GM12878 (cell line): ENCODE data around the gene SMO. TPM values are rescaled to one million over a fixed set of nuclear protein-coding genes. Genes with fewer than 3 reads are reported as not detected.

ENCODE experiments used
- ATAC-seq: fragments of 200-7000 bp; cut with Tn5 transposase; 3 replicates; pipeline ENCODE4 v1.9.1; 2020; ENCODE audit warnings: mild to moderate bottlenecking, moderate library complexity
- BruUV-seq: library from RNA; stranded (reverse); fragments of 400-500 nt; replicated peaks from 2 replicates; lab custom pipeline; 2021; lab: Mats Ljungman, UMichigan
- CTCF ChIA-PET: fragments of 300-600 bp; sonication (Branson Sonifier 250); formaldehyde crosslinking; extraction: SDS; loops from one replicate; lab custom pipeline; 2021; ENCODE audit warnings: inconsistent platforms; lab: Yijun Ruan, JAX
- POLR2A ChIA-PET: fragments of 350-600 bp; formaldehyde crosslinking; extraction: SDS; loops from one replicate; lab custom pipeline; 2021; ENCODE audit warnings: inconsistent platforms; lab: Charles Lee
- RAD21 ChIA-PET: fragments of 300-600 bp; sonication (Branson Sonifier 250); formaldehyde crosslinking; loops from one replicate; lab custom pipeline; 2023; ENCODE audit warnings: antibody characterized with exemption; ENCODE audit not compliant: unreplicated experiment; lab: Charles Lee
- SMC1A ChIA-PET: fragments of 300-600 bp; sonication (Branson Sonifier 250); formaldehyde crosslinking; loops from one replicate; lab custom pipeline; 2023; ENCODE audit not compliant: unreplicated experiment, uncharacterized antibody; lab: Charles Lee
- DNase-seq: peaks from one replicate; pipeline ENCODE4 v3.0.0-alpha.2; 2011; ENCODE audit warnings: low read depth, low spot score
- FAIRE-seq: peaks from 3 replicates; lab custom pipeline; 2011; peaks lifted over from hg19 to GRCh38; lab: Jason Lieb, UNC
- H2AFZ ChIP-seq: 2 replicates; pipeline ENCODE4 v1.6.0; 2011; ENCODE audit warnings: low read depth, low read length, control low read depth; ENCODE audit not compliant: control insufficient read depth
- H3K27ac ChIP-seq: 2 replicates; pipeline ENCODE4 v1.5.1; 2011; ENCODE audit warnings: control low read depth; ENCODE audit not compliant: control insufficient read depth, insufficient read depth
- H3K27me3 ChIP-seq, 2 experiments: replicated peaks in 1 of 2; 2 replicates each; pipeline versions ENCODE4 v1.6.0 to v1.6.1; 2011; ENCODE audit warnings: low read length in 1 of 2; ENCODE audit not compliant: control insufficient read depth in 2 of 2, insufficient read depth in 2 of 2
- H3K36me3 ChIP-seq, 2 experiments: 2 replicates each; pipeline ENCODE4 v1.5.1; 2011; ENCODE audit warnings: low read length in 1 of 2; ENCODE audit not compliant: control insufficient read depth in 2 of 2, insufficient read depth in 2 of 2
- H3K4me1 ChIP-seq: 2 replicates; pipeline ENCODE4 v1.6.1; 2011; ENCODE audit warnings: mild to moderate bottlenecking, low read length, moderate library complexity, mixed read lengths; ENCODE audit not compliant: control insufficient read depth, insufficient read depth
- H3K4me2 ChIP-seq: 2 replicates; pipeline ENCODE4 v1.6.0; 2011; ENCODE audit warnings: control low read depth; ENCODE audit not compliant: control insufficient read depth, insufficient read depth
- H3K4me3 ChIP-seq: fragments of 200-600 bp; sonication (generic); 2 replicates; pipeline ENCODE4 v1.5.1; 2016
- H3K79me2 ChIP-seq: 2 replicates; pipeline ENCODE4 v1.6.0; 2011; ENCODE audit warnings: low read length; ENCODE audit not compliant: control insufficient read depth, insufficient read depth
- H3K9ac ChIP-seq: 2 replicates; pipeline ENCODE4 v1.8.0; 2011; ENCODE audit warnings: low read length, control low read depth, mixed read lengths; ENCODE audit not compliant: control insufficient read depth, insufficient read depth
- H3K9me3 ChIP-seq: replicated peaks from 3 replicates; pipeline ENCODE4 v1.5.1; 2011; ENCODE audit warnings: mild to moderate bottlenecking, low read length; ENCODE audit not compliant: control insufficient read depth, insufficient read depth
- H4K20me1 ChIP-seq: 2 replicates; pipeline ENCODE4 v1.6.0; 2011; ENCODE audit not compliant: control insufficient read depth, insufficient read depth
- E2F4 ChIP-seq: IDR thresholded peaks from 2 replicates; pipeline ENCODE4 v1.6.1; 2012; ENCODE audit warnings: low read depth, low read length, improper control_type of control experiment
- EED ChIP-seq: sonication (generic); IDR thresholded peaks from 2 replicates; pipeline ENCODE4 v1.6.1; 2016; ENCODE audit warnings: antibody characterized with exemption, low read depth
- FOXM1 ChIP-seq: IDR thresholded peaks from 2 replicates; pipeline ENCODE4 v1.6.1; 2012; ENCODE audit warnings: low read depth, mild to moderate bottlenecking, inconsistent platforms, low read length, moderate library complexity
- IKZF1 ChIP-seq: fragments of 450-650 bp; conservative IDR thresholded peaks from 2 replicates; pipeline ENCODE4 v1.6.1; 2017; ENCODE audit warnings: antibody characterized with exemption, mild to moderate bottlenecking
- IKZF2 ChIP-seq, 2 experiments: fragments of 450-650 bp; IDR thresholded peaks; 2 replicates each; pipeline ENCODE4 v1.6.1; 2017; ENCODE audit warnings: mild to moderate bottlenecking in 2 of 2, moderate library complexity in 2 of 2
- MTA2 ChIP-seq: fragments of 450-650 bp; IDR thresholded peaks from 2 replicates; pipeline ENCODE4 v1.6.1; 2016; ENCODE audit warnings: low read depth, mild to moderate bottlenecking, moderate library complexity
- PAX5 ChIP-seq: IDR thresholded peaks from 2 replicates; pipeline ENCODE4 v1.6.1; 2011; ENCODE audit warnings: low read depth, low read length, borderline replicate concordance
- WGBS: methylation state at CpG from one replicate; pipeline ENCODE4 v1.1.6; 2016; ENCODE audit warnings: low lambda C conversion rate; ENCODE audit not compliant: insufficient replicate concordance, insufficient coverage; ENCODE audit errors: missing lambda C conversion rate; 5-methylcytosine and 5-hydroxymethylcytosine counted together
- in situ Hi-C: fragments of 300-500 bp; cut with MboI; formaldehyde crosslinking; loops from 9 replicates; pipeline ENCODE4 v1.14.3; 2018; ENCODE audit warnings: mixed read lengths
- intact Hi-C: fragments of 100-400 bp; cut with micrococcal nuclease; formaldehyde crosslinking; loops from one replicate; pipeline ENCODE4 v1.14.2; 2022; ENCODE audit not compliant: unreplicated experiment
- polyA plus RNA-seq, 11 experiments: library from polyadenylated mRNA; depleted of rRNA in 4 of 11; unstranded in 6 of 11; stranded (reverse) in 5 of 11; fragments of >200 nt; fragmentation: Nextera tagmentation in 4 of 11; fragmentation: Illumina TruSeq in 1 of 11; extraction: Ambion mirVana in 4 of 11; extraction: Trizol in 1 of 11; gene quantifications; 1 replicate in 1 of 11; 2 replicates in 10 of 11; pipeline versions ENCODE4 v1.2.1 to v1.2.3, GENCODE V29; 2011 to 2016; ENCODE audit warnings: inconsistent platforms in 2 of 11, missing spikeins in 2 of 11, low read depth in 1 of 11
- total RNA-seq, 4 experiments: library from RNA; depleted of rRNA in 3 of 4; stranded (reverse); fragments of >200 nt in 3 of 4; fragmentation: Illumina TruSeq in 1 of 4; extraction: Trizol in 1 of 4; gene quantifications; 2 replicates each; pipeline versions ENCODE4 v1.2.1 to v1.2.3, GENCODE V29; 2013 to 2021

The SMO gene
- total and polyA plus RNA-seq, 10 of the 15 experiments (the other 5 are each of a cell fraction or from before 2014, with no cell fraction given), result 0.40 to 11.2 (median 2.6) TPM

GRCh38 chr7:129161524-129162225 is 26.8 kb upstream of the SMO start:
- Histone ChIP-seq H3K4me2 (0 out of 2 replicates have a peak overlapping the region, but pooled peaks have one; percentile 11), H3K36me3 (peaks cover 10 to 23% of the 10 kb centered on the region in 2 experiments), H3K4me1 (peaks cover 40% of the 10 kb centered on the region), H3K9me3 (no peaks in the 10 kb centered on the region; the same call in 1 of the 3 replicates), H3K9ac (no peak overlapping the region), H4K20me1 (no peaks in the 10 kb centered on the region; the same call in 1 of the 2 replicates), H3K27me3 (no peaks in the 10 kb centered on the region), H2AFZ (no peak overlapping the region), H3K79me2 (peaks cover 24% of the 10 kb centered on the region), H3K27ac (peak overlapping the region; percentile 34), H3K4me3 (no peak overlapping the region)
- peak; percentile 52 for ATAC-seq
- ChIA-PET CTCF (interaction anchor here (1.8 to 12.7 kb wide), 5 partner anchors 11 to 221 kb away, joined by 5 to 168 read pairs (median 34); partner anchors contain the start of gene TSPAN33), POLR2A (interaction anchor here (0.9 to 2.9 kb wide), 6 partner anchors 11 to 110 kb away, joined by 3 to 19 read pairs (median 10); partner anchors contain the start of gene TSPAN33), RAD21 (interaction anchor here (0.9 to 3.5 kb wide), 6 partner anchors 14 to 278 kb away, joined by 3 to 67 read pairs (median 4); no protein-coding TSS in a partner anchor), SMC1A (interaction anchor here (1.4 to 5.5 kb wide), 6 partner anchors 10 to 72 kb away, joined by 4 to 83 read pairs (median 15); partner anchors contain the start of gene TSPAN33)
- no peak for FAIRE-seq
- TF ChIP-seq E2F4 (no peak), FOXM1 (no peak), PAX5 (0 out of 2 replicates have a peak, but pooled peaks have one; percentile 68), IKZF2 (IDR thresholded peaks at IDR 0.05) (peak; percentile 45 to 50), EED (0 out of 2 replicates have a peak, but pooled peaks have one; percentile 31), IKZF1 (peak; percentile 59), MTA2 (peak; percentile 10; the same call in 1 of the 2 replicates)
- WGBS, result 75% methylated on average over 5 of the region's 5 CpGs
- intact Hi-C loops (loop anchor here (2.0 kb wide), 2 partner anchors 15 to 49 kb away; no protein-coding TSS in a partner anchor), in situ Hi-C loops (no loop called here)
- BruUV-seq, result no TSS peak
- DNase-seq, result no peak
